Measurements from ENCODE around the gene VAV3. TPM values are rescaled to one million over a fixed set of nuclear protein-coding genes. Genes with fewer than 3 reads are reported as not detected.

The VAV3 gene
- total RNA-seq, 1 experiment from 2014 or later, result 10.0 TPM

GRCh38 chr1:107668762-107669161 is 296.2 kb downstream of the VAV3 start:
- Mint-ChIP-seq H3K4me1 (no peaks in the 10 kb centered on the region), H3K9me3 (no peaks in the 10 kb centered on the region), H3K36me3 (no peaks in the 10 kb centered on the region), H3K27ac (no peak overlapping the region), H3K27me3 (ENCODE audit: low read depth) (no peaks in the 10 kb centered on the region), H3K4me3 (no peak overlapping the region)
- ATAC-seq, result no peak
- ChIA-PET POLR2A (no interaction called here), CTCF (no interaction called here)
- DNase-seq (ENCODE audit: low spot score), result no peak
- no peak for TF ChIP-seq HMGA2 (CRISPR knock-in tag; IDR thresholded peaks at IDR 0.05)
- TF ChIP-seq MXD4 (CRISPR knock-in tag; IDR thresholded peaks at IDR 0.05; ENCODE audit: borderline replicate concordance), result no peak
- no peak for TF ChIP-seq ETV6 (CRISPR knock-in tag; IDR thresholded peaks at IDR 0.05)
- TF ChIP-seq, protein P1, sequence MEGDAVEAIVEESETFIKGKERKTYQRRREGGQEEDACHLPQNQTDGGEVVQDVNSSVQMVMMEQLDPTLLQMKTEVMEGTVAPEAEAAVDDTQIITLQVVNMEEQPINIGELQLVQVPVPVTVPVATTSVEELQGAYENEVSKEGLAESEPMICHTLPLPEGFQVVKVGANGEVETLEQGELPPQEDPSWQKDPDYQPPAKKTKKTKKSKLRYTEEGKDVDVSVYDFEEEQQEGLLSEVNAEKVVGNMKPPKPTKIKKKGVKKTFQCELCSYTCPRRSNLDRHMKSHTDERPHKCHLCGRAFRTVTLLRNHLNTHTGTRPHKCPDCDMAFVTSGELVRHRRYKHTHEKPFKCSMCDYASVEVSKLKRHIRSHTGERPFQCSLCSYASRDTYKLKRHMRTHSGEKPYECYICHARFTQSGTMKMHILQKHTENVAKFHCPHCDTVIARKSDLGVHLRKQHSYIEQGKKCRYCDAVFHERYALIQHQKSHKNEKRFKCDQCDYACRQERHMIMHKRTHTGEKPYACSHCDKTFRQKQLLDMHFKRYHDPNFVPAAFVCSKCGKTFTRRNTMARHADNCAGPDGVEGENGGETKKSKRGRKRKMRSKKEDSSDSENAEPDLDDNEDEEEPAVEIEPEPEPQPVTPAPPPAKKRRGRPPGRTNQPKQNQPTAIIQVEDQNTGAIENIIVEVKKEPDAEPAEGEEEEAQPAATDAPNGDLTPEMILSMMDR (IDR thresholded peaks at IDR 0.05), result no peak
- no peak for TF ChIP-seq ATF1 (CRISPR knock-in tag; IDR thresholded peaks at IDR 0.05)
- no peak for TF ChIP-seq TCF7 (CRISPR knock-in tag; IDR thresholded peaks at IDR 0.05; ENCODE audit: low read depth)
- no peak for TF ChIP-seq GABPB1 (CRISPR knock-in tag; IDR thresholded peaks at IDR 0.05)
- no peak for TF ChIP-seq ATF3 (CRISPR knock-in tag; conservative IDR thresholded peaks at IDR 0.05)
- no peak for TF ChIP-seq GRHL2 (CRISPR knock-in tag; IDR thresholded peaks at IDR 0.05; ENCODE audit: insufficient replicate concordance, severe bottlenecking)
- TF ChIP-seq, protein P2, sequence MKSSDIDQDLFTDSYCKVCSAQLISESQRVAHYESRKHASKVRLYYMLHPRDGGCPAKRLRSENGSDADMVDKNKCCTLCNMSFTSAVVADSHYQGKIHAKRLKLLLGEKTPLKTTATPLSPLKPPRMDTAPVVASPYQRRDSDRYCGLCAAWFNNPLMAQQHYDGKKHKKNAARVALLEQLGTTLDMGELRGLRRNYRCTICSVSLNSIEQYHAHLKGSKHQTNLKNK (CRISPR knock-in tag; IDR thresholded peaks at IDR 0.05), result no peak
- no peak for TF ChIP-seq SP1 (CRISPR knock-in tag; conservative IDR thresholded peaks at IDR 0.05)
- no peak for TF ChIP-seq ZNF512 (CRISPR knock-in tag; IDR thresholded peaks at IDR 0.05; ENCODE audit: borderline replicate concordance)

DNA sequence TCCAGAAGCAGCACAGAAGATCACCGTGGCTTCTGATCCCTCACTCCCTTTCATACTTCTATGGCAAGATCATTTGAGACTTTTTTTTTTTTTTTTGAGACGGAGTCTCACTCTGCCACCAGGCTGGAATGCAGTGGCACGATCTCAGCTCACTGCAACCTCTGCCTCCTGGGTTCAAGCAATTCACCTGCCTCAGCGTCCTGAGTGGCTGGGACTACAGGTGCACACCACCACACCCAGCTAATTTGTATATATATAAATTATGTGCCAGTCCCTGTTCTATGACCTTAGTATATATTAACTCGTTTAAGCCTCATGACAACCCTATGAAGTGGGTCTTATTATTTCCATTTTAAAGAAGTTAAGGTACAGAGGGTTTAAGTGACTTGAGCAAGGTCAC is 298.5 kb downstream of the VAV3 start:
- POLR2A ChIA-PET, result interaction anchor here (0.8 kb wide), 1 partner anchor 11 kb away, joined by 3 read pairs; no protein-coding TSS in a partner anchor
- no peaks in the 10 kb centered on the region for H3K27me3 Mint-ChIP-seq (ENCODE audit: low read depth)
- H3K4me1 Mint-ChIP-seq, result no peaks in the 10 kb centered on the region
- CTCF ChIA-PET, result no interaction called here
- ATAC-seq (no peak), DNase-seq (ENCODE audit: low spot score) (no peak)
- H3K4me3 Mint-ChIP-seq, result no peak overlapping the region
- H3K36me3 Mint-ChIP-seq, result no peaks in the 10 kb centered on the region
- H3K9me3 Mint-ChIP-seq, result no peaks in the 10 kb centered on the region
- H3K27ac Mint-ChIP-seq, result no peak overlapping the region
- no peak for TF ChIP-seq TCF7 (CRISPR knock-in tag; IDR thresholded peaks at IDR 0.05; ENCODE audit: low read depth)
- TF ChIP-seq ZNF219 (CRISPR knock-in tag; IDR thresholded peaks at IDR 0.05; ENCODE audit: borderline replicate concordance), result no peak
- no peak for TF ChIP-seq AFF4 (CRISPR knock-in tag; IDR thresholded peaks at IDR 0.05; ENCODE audit: borderline replicate concordance)
- no peak for TF ChIP-seq ZNF121 (CRISPR knock-in tag; IDR thresholded peaks at IDR 0.05)
- TF ChIP-seq E2F1 (CRISPR knock-in tag; IDR thresholded peaks at IDR 0.05), result no peak

Measured in WTC11 (cell line).